D721Med (cell line): ENCODE results near the gene RNF182.

Experiments used
- DNase-seq: peaks from one replicate; pipeline ENCODE4 v3.0.0; 2011; ENCODE audit warnings: low spot score; ENCODE audit not compliant: insufficient read length
- FAIRE-seq: peaks from 2 replicates; lab custom pipeline; 2011; peaks lifted over from hg19 to GRCh38; lab: Jason Lieb, UNC
- CTCF ChIP-seq: IDR thresholded peaks from 2 replicates; pipeline ENCODE4 v1.5.1; 2012; ENCODE audit warnings: mild to moderate bottlenecking, control low read depth; ENCODE audit not compliant: insufficient read depth; ENCODE audit errors: missing control alignments

The RNF182 gene

GRCh38 chr6:14023855-14024254, 99.1 kb downstream of the RNF182 start:
- no peak for TF ChIP-seq CTCF
- FAIRE-seq (no peak), DNase-seq (no peak)

GRCh38 chr6:14025160-14025559, 100.4 kb downstream of the RNF182 start:
- no peak for FAIRE-seq
- no peak for DNase-seq
- TF ChIP-seq CTCF, result no peak

GRCh38 chr6:14026831-14027539, 102.2 kb downstream of the RNF182 start:
- FAIRE-seq (no peak), DNase-seq (no peak)
- no peak for TF ChIP-seq CTCF

- no peak for DNase-seq
- no peak for TF ChIP-seq CTCF
- no peak for FAIRE-seq
Observed at GRCh38 chr6:14028631-14029030, 103.9 kb downstream of the RNF182 start.

- FAIRE-seq, result no peak
- TF ChIP-seq CTCF, result no peak
- DNase-seq, result no peak
Observed at GRCh38 chr6:14029605-14030004, 104.9 kb downstream of the RNF182 start.
